NB4 (cell line): ENCODE data around the gene POLR2H.

Experiments used
- DNase-seq: peaks from one replicate; pipeline ENCODE4 v3.0.0; 2010; ENCODE audit warnings: low read depth
- H3K4me3 ChIP-seq: one replicate; pipeline ENCODE4 v1.5.1; 2011; ENCODE audit warnings: mild to moderate bottlenecking, low read depth, low read length, moderate library complexity
- CTCF ChIP-seq: IDR thresholded peaks from one replicate; pipeline ENCODE4 v1.5.1; 2012; ENCODE audit warnings: low read depth, low read length
- MAX ChIP-seq: IDR thresholded peaks from 2 replicates; pipeline ENCODE4 v1.6.1; 2011; ENCODE audit warnings: low read depth, low read length
- MYC ChIP-seq: IDR thresholded peaks from 2 replicates; pipeline ENCODE4 v1.6.1; 2011; ENCODE audit warnings: low read depth, low read length
- POLR2A ChIP-seq: IDR thresholded peaks from 2 replicates; pipeline ENCODE4 v1.6.1; 2011; ENCODE audit warnings: mild to moderate bottlenecking; ENCODE audit not compliant: insufficient read length; ENCODE audit errors: extremely low read depth

POLR2H gene

DNA sequence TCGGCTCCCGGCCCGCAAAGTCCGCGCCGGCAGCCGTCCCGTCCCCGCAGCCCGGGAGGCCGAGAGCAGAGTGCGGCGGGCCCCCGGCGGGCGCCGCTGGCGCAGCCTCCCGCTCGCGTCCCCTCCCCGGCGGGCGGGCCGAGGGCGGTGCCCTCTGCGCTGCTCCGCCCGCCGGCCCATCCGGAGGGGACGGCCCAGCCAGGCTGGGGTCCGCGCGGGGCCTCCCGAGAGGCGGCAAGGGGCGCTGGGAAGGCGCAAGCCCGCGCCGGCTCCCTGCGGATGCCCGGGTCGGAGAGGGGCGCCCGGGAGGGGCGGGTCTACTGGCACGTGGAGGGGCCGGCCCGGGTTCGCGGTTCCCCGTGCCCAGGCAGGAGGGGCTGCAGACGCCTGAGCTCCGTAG, at the start of gene POLR2H, which contains the start of gene CLCN2:
POLR2H (plus strand) TSS at position 179 of the 400 bp plus-strand sequence. CDS start 1,783 bp downstream, outside the sequence.
CLCN2 (minus strand) TSS at position 74 of the 400 bp plus-strand sequence. CDS start 126 bp downstream, outside the sequence.
- peak within 1 kb of the TSS; percentile 79 for H3K4me3 ChIP-seq
- peak; percentile 63 for TF ChIP-seq POLR2A
- TF ChIP-seq CTCF = no peak
- peak; percentile 82 for TF ChIP-seq MAX
- TF ChIP-seq MYC = peak; percentile 73
- DNase-seq = peak; percentile 85

GRCh38 chr3:184314363-184314699, 47.2 kb upstream of the POLR2H start, which contains the start of gene EIF4G1:
TSS of gene EIF4G1 (plus strand) at chr3:184314606. CDS start at chr3:184315797, 1,191 bp downstream.
- TF ChIP-seq CTCF (no peak), POLR2A (peak; percentile 82), MAX (peak; percentile 98), MYC (peak; percentile 92)
- DNase-seq = peak; percentile 94
- H3K4me3 ChIP-seq = peak within 1 kb of the TSS; percentile 98

DNA sequence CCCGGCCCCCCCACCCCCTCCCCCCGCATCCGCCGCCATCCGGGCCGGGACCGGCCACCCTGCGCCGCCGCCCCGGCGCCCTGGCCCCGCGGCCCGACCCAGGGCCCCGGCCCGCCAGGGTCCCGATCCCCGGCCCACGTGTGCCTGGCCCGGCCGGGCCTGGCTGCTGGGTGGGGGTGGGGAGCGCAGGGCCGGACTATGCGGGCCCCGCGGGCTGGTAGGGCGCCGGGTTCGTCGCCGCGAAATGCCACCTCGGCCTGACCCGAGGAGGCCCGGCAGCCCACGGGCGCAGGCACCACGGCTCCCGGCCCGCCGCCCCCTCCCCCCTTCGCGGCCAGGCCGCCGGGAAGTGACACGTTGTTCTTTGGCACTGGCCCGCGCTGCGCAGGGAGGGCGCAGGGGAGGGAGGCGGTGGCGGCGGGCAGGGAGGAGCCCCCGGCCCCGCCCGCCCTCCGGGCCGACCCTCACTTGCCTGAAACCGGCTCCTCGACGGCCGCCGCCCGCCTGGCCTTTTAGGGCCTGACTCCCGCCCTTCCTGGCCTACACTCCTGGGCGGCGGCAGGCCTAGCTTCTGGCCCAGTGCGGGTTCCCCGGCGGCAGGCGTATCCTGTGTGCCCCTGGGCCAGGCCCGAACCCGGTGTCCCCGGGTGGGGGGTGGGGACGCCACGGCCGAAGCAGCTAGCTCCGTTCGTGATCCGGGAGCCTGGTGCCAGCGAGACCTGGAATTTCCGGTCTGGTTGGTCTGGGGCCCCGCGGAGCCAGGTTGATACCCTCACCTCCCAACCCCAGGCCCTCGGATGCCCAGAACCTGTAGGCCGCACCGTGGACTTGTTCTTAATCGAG, 46.6 kb upstream of the POLR2H start:
- no peak for TF ChIP-seq MYC
- TF ChIP-seq MAX = 0 out of 2 replicates have a peak, but pooled peaks have one; percentile 16
- no peak for TF ChIP-seq POLR2A
- TF ChIP-seq CTCF = no peak
- DNase-seq = peak; percentile 73
- H3K4me3 ChIP-seq = peak overlapping the region; percentile 98

DNA sequence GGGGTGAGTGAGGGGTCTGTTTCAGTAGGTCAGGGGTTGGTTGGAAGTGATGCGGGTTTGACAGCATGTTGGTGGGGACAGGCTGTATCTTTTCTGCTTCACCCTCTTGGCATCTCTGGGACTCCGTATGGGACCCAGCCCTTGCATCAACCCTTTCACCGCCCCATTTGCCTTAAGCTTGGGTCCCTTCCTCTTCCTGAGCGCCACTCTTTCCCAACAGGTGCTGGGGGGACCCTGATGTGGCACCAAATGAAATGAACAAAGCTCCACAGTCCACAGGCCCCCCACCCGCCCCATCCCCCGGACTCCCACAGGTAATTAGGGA, 46.0 kb upstream of the POLR2H start:
- peak; percentile 48 for DNase-seq
- TF ChIP-seq MYC (no peak), CTCF (no peak), MAX (no peak), POLR2A (no peak)
- H3K4me3 ChIP-seq = peak overlapping the region; percentile 98

- no peak for TF ChIP-seq POLR2A
- no peak for TF ChIP-seq MAX
- no peak for TF ChIP-seq MYC
- TF ChIP-seq CTCF = no peak
- no peak for DNase-seq
- peak overlapping the region; percentile 98 for H3K4me3 ChIP-seq
Observed at GRCh38 chr3:184315871-184316661, 45.4 kb upstream of the POLR2H start.
